Measurements from ENCODE around the gene PTPRK.

Gene PTPRK

DNA sequence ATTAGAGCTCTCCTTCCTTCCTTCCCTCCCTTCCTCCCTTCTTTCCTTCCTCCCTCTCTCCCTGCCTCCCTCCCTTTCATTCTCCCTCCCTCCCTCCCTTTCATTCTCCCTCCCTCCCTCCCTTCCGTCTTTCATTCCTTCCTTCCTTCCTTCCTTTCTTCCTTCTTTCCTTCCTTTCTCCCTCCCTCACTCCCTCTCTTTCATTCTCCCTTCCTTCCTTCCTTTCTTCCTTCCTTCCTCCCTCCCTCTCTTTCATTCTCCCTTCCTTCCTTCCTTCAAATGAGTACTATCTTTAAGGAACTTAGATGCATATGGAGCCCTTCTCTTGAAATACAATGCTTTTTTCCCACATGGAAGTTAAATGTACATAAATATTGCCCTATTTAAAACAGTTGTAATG is 20.9 kb upstream of the PTPRK start:
- TF ChIP-seq, protein P1, sequence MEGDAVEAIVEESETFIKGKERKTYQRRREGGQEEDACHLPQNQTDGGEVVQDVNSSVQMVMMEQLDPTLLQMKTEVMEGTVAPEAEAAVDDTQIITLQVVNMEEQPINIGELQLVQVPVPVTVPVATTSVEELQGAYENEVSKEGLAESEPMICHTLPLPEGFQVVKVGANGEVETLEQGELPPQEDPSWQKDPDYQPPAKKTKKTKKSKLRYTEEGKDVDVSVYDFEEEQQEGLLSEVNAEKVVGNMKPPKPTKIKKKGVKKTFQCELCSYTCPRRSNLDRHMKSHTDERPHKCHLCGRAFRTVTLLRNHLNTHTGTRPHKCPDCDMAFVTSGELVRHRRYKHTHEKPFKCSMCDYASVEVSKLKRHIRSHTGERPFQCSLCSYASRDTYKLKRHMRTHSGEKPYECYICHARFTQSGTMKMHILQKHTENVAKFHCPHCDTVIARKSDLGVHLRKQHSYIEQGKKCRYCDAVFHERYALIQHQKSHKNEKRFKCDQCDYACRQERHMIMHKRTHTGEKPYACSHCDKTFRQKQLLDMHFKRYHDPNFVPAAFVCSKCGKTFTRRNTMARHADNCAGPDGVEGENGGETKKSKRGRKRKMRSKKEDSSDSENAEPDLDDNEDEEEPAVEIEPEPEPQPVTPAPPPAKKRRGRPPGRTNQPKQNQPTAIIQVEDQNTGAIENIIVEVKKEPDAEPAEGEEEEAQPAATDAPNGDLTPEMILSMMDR (IDR thresholded peaks at IDR 0.05; ENCODE audit: low read depth, low read length, missing control alignments), result no peak
- DNase-seq (ENCODE audit: low read depth), result no peak
- no peak overlapping the region for H3K4me3 ChIP-seq (ENCODE audit: low read depth, low read length)

DNA sequence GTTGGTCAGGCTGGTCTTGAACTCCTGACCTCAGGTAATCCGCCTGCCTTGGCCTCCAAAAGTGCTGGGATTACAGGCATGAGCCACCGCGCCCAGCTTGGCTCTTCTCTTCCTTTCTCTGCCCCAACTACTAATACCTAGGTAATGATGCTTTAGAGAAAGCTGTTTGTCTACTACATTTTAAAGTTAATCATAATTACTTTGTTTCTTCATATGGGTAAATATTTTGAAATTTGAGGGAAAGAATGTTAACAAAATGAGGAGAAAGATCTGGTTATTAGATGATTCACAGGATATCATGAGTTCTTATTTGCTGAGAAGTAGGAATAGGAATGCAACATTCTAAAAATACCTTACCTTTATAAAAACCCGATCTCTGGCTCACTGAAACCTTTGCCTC is 18.4 kb upstream of the PTPRK start:
- TF ChIP-seq, protein P1 (IDR thresholded peaks at IDR 0.05; ENCODE audit: low read depth, low read length, missing control alignments), result no peak
- DNase-seq (ENCODE audit: low read depth), result no peak

DNA sequence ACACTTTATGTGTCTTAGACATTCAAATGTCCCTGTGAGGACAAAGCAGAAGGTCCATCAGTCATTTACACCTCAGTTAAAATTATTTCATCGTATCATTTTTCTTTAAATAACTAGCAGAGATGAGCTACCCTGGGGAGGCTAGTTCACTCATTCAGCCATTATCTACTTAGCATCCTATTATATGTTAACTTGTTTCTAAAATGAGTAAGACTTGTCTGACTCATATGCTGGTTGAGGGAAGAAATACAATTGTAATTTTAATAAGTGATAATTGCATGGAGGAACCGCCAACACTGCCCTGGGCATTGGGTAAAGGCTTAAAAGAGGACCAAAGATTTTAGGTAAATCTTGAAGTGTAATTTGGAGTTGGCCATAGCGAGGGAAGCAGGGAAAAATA is 12.4 kb upstream of the PTPRK start:
- H3K4me3 ChIP-seq (ENCODE audit: low read depth, low read length), result no peak overlapping the region
- DNase-seq (ENCODE audit: low read depth), result no peak
- TF ChIP-seq, protein P1 (IDR thresholded peaks at IDR 0.05; ENCODE audit: low read depth, low read length, missing control alignments), result no peak

More for the DNA sequence above, 18.4 kb upstream of the PTPRK start:
- H3K4me3 ChIP-seq (ENCODE audit: low read depth, low read length), result no peak overlapping the region

GRCh38 chr6:128532136-128532535 is 11.7 kb upstream of the PTPRK start:
- H3K4me3 ChIP-seq (ENCODE audit: low read depth, low read length), result no peak overlapping the region
- no peak for DNase-seq (ENCODE audit: low read depth)
- TF ChIP-seq, protein P1 (IDR thresholded peaks at IDR 0.05; ENCODE audit: low read depth, low read length, missing control alignments), result no peak

DNA sequence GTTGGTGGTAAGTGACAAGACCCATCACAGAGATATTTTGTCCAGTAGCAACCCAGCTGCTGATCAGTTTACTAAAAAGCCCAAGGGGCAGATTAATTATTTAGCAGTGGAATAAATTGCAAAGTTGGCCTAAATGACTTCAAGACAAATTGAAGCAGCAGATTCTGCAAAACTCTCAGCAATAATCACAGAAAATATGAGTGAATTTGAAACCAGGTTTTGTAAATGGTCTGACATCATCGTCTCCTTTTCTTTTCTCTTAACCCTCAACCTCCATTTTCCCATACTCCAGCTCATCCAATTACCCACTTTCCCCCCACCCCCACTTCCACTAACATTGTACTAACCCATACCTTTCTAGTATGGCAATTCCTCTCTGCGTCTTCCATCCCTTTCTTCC is 11.3 kb upstream of the PTPRK start:
- DNase-seq (ENCODE audit: low read depth), result no peak
- H3K4me3 ChIP-seq (ENCODE audit: low read depth, low read length), result no peak overlapping the region
- TF ChIP-seq, protein P1 (IDR thresholded peaks at IDR 0.05; ENCODE audit: low read depth, low read length, missing control alignments), result no peak

GRCh38 chr6:128528241-128528640 is 7.8 kb upstream of the PTPRK start:
- no peak overlapping the region for H3K4me3 ChIP-seq (ENCODE audit: low read depth, low read length)
- TF ChIP-seq, protein P1 (IDR thresholded peaks at IDR 0.05; ENCODE audit: low read depth, low read length, missing control alignments), result no peak
- no peak for DNase-seq (ENCODE audit: low read depth)

GRCh38 chr6:128527375-128527774 is 7.0 kb upstream of the PTPRK start:
- TF ChIP-seq, protein P1 (IDR thresholded peaks at IDR 0.05; ENCODE audit: low read depth, low read length, missing control alignments), result no peak

More at GRCh38 chr6:128527375-128527774, 7.0 kb upstream of the PTPRK start:
- no peak overlapping the region for H3K4me3 ChIP-seq (ENCODE audit: low read depth, low read length)
- no peak for DNase-seq (ENCODE audit: low read depth)
